Measurements from ENCODE around the gene CDC73.

DNA sequence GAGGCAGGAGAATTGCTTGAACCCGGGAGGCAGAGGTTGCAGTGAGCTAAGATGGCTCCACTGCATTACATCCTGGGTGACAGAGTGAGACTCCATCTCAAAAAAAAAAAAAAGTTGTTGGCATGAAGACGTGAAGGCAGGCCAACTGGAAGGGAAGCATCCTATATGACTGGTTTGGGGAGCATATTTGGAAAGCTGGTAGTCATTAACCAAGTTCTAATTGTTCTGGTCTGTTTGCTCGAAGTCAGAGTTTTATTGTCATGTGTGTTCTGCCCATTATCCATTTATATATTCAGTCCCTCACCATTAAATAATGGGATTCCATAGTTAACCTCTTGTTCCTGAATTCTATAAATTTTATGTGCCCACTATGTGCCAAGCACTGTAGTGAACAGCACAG lies 13.4 kb upstream of the CDC73 start:
- no peak for TF ChIP-seq CTCF (IDR thresholded peaks at IDR 0.05)
- TF ChIP-seq POLR2A (IDR thresholded peaks at IDR 0.05), result no peak
